GM12872 (cell line): ENCODE results near the gene TBC1D9.

ENCODE experiments used
- CTCF ChIP-seq: IDR thresholded peaks from 3 replicates; pipeline ENCODE4 v1.5.1; 2011; ENCODE audit warnings: low read depth, mild to moderate bottlenecking, low read length, moderate library complexity; ENCODE audit not compliant: insufficient read depth

TBC1D9 gene

GRCh38 chr4:140643571-140644055 lies 112.6 kb downstream of the TBC1D9 start:
- TF ChIP-seq CTCF, result no peak

DNA sequence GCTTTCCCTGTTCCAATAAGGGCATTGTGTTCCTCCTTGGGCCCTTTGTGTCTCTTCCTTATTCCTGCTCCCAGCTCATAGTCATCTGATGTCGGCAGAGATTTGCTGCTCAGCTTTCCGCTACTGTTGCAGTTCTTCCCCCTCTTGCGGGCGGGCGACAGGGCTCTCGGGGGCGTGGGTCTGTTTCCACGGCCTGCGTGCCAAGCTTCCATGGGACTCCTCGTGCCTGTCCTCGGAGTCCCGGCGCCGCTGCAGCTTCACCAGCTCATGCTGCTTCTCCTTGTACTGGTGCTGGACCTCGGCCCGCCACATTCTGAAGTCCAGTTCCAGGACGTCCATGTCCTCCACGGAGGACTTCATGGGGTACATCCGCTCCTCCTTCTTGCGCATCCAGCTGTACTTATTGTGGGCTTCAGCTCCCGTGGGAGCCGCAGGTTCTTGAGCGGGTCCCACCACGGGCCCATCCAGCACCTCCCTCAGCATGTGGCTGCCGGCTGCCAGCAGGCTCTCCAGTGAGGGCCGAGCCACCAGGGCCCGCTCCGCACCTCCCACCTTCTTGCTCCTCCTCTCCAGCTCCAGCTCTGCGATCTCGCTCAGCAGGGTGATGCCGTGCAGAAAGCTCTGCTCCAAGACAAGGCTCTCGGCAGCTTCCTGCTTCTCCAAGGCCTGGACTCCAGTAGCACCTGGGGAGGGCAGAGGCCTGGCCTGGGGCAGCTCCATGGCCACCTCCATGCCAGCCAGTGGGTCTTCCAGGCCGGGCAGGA lies 113.3 kb downstream of the TBC1D9 start:
- no peak for TF ChIP-seq CTCF

- TF ChIP-seq CTCF, result no peak
Observed at GRCh38 chr4:140641789-140642439, 114.3 kb downstream of the TBC1D9 start.

DNA sequence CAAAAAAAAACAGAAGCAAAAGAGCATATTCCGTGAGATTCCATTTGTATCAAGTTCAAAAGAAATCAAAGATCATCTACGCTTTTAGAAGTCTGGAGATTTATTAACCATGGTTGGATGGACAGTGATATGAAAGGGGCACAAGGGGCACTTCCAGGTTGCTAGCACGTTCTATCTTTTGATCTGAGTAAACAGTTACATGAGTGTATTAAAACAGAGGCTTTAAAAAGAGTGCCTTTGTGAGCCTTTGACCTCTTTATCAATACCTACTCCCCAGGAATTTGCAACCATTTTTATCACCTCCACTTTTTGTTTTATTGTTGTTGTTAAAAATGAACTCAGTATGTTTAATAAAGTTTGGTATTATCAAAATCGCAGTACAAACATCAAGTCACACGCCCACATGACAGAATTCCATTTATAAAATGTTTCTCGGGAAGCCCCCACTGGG lies 115.1 kb downstream of the TBC1D9 start:
- no peak for TF ChIP-seq CTCF

DNA sequence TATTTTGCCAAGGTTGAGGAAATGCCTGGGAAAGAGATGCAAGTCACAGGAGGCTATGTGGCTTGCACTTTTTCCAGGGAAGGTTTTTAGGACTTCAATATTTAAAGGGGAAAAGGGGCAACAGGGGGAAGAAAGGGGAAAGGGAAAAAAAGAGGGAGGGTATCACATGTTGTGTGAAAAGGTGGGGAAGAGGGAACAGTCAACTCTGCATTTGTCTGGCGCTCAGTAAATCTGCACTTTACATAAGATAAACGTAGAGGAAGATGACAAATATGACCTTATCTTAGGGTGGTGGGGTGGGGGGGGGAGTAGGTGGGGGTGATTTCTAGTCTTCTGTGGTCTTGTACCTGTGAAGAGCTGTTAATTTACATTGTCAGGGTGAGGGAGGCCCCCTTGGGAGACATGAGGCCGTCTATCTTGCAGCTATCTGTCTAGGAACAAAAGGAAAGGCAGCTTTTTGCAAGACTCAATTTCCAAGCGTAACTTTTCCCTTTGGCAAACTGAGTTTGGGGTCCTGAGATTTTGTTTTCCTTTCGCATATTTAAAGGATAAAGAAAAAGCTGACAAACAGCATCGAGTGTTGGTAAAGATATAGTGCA lies 115.9 kb downstream of the TBC1D9 start:
- TF ChIP-seq CTCF, result no peak

DNA sequence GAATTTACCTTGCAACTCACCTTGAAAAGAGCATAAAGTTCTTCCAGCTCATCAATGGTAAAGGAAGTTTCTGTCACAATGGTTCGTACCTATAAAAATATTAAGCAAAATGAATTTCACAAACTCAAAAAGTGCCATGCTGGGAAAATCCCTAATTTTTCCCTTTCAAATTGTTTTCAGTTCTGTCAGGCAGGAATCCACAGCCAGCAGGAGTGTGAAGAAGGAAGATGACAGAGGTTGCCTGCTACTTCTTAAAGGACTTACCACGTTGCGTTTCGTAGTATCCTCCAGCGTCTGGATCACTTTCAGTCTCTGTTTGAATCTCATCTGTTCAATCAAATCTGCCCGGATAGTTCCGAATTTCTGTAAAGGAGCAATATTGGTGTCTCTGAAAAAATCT lies 117.1 kb downstream of the TBC1D9 start:
- no peak for TF ChIP-seq CTCF

DNA sequence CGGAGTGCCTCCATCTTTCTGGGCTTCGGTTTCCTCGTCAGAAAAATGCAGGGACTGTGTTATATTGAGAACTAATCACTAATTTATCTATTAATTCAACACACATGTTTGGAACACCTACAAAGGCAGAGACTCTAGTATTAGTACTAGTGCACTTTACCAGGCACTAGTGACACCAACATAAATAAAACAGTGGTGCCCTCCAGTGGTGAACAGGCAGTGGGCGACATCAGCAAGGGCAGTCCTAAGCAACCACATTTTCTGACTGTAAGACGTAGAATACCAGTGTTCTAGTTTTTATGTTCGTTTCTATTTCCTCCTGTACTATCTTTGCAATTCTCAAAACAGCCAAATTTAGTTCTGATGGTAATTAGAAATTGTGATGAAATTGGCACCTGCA lies 118.3 kb downstream of the TBC1D9 start:
- TF ChIP-seq CTCF, result peak; percentile 67
